Nephron (organoid): Measurements from ENCODE around the gene VSTM2B.

Experiments
- H3K27ac Mint-ChIP-seq, 3 experiments: 2 replicates each; pipeline ENCODE4 v1.8.0; 2020; ENCODE audit warnings: mixed read lengths in 3 of 3, mild to moderate bottlenecking in 2 of 3, moderate library complexity in 1 of 3
- H3K27me3 Mint-ChIP-seq: 2 replicates; pipeline ENCODE4 v1.8.0; 2021; ENCODE audit warnings: low read depth, mild to moderate bottlenecking, moderate library complexity, mixed read lengths
- H3K36me3 Mint-ChIP-seq: 2 replicates; pipeline ENCODE4 v1.8.0; 2020; ENCODE audit warnings: low read depth, mixed read lengths
- H3K4me1 Mint-ChIP-seq: 2 replicates; pipeline ENCODE4 v1.8.0; 2020; ENCODE audit warnings: mixed read lengths
- H3K4me3 Mint-ChIP-seq, 3 experiments: 2 replicates each; pipeline ENCODE4 v1.8.0; 2020; ENCODE audit warnings: mild to moderate bottlenecking in 3 of 3, mixed read lengths in 3 of 3, moderate library complexity in 2 of 3
- H3K9me3 Mint-ChIP-seq: 2 replicates; pipeline ENCODE4 v1.8.0; 2020; ENCODE audit warnings: mixed read lengths
- TF ChIP-seq, protein P1 (sequence below), 3 experiments: fragments of 200-600 bp; sonication (generic); IDR thresholded peaks; one replicate each; pipeline ENCODE4 v1.5.0; 2021; ENCODE audit warnings: antibody characterized with exemption in 3 of 3; ENCODE audit not compliant: unreplicated experiment in 3 of 3

VSTM2B gene

DNA sequence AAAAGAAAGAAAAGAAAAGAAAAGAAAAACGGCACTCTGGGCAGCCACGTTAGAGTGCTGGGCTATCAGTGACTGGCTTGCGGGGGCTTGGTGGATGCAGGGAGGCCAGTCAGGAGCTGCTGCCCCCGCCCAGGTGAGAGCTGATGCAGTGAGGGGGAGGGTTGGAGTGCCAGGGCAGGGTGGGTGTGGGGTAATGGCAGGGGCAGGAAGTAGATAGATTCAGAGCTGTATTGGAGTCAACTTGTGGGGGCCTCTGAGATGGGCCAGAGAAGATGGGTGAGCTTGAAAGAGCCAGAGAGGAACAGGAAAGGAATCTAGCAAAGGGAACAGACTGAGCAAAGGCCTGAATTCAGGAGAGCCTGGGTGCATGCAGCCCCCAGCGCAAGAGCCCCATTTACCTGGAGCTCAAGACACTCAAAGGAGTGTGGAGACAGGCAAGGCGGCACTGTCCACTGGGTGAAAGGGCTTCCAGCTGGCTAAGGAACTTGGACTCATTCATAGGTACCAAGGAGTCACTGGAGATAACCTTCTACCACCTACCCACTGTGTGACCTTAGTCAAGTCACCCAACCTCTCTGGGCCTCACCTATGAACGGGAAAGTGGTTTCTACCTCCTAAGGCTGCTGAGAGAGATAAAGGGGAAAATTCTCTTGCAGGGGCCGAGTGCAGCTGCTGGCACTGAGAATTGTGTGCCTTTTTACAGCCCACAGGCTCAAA, 20.2 kb downstream of the VSTM2B start:
- Mint-ChIP-seq H3K9me3 (no peaks in the 10 kb centered on the region), H3K27me3 (peaks cover 3% of the 10 kb centered on the region), H3K4me1 (no peaks in the 10 kb centered on the region), H3K4me3 (no peak overlapping the region), H3K27ac (no peak overlapping the region), H3K36me3 (no peaks in the 10 kb centered on the region)
- TF ChIP-seq, protein P1, sequence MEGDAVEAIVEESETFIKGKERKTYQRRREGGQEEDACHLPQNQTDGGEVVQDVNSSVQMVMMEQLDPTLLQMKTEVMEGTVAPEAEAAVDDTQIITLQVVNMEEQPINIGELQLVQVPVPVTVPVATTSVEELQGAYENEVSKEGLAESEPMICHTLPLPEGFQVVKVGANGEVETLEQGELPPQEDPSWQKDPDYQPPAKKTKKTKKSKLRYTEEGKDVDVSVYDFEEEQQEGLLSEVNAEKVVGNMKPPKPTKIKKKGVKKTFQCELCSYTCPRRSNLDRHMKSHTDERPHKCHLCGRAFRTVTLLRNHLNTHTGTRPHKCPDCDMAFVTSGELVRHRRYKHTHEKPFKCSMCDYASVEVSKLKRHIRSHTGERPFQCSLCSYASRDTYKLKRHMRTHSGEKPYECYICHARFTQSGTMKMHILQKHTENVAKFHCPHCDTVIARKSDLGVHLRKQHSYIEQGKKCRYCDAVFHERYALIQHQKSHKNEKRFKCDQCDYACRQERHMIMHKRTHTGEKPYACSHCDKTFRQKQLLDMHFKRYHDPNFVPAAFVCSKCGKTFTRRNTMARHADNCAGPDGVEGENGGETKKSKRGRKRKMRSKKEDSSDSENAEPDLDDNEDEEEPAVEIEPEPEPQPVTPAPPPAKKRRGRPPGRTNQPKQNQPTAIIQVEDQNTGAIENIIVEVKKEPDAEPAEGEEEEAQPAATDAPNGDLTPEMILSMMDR (IDR thresholded peaks at IDR 0.05; ENCODE audit: unreplicated experiment in 3 of 3): no peak

DNA sequence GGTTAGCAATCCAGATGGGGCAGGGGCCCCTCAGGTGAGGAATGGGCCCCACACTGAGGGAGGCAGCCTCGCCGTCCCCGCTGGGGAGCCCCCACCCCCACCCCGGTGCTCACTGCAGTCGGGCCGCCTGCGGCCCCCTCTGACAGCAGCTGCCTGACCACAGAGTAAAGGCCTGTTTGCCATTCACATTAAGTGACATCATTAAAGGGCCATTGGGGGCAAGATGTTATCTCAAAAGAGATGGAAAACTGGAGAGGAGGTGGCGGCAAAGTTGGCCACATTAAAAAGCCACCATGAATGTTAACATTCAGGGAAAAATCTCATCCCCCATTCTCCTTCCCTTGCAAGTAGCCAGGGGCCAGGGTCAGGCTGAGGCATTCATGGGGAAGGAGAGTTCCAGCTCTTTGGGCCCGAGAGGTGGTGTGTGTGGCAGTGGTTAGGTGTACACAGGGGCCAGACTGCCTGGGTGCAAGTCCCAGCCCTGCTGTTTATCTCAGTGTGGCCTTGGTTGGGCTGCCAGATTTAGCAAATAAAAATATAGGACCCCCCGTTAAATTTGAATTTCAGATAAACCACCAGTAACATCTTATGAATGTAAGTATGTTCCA, 20.9 kb downstream of the VSTM2B start:
- peaks cover 3% of the 10 kb centered on the region for H3K27me3 Mint-ChIP-seq

DNA sequence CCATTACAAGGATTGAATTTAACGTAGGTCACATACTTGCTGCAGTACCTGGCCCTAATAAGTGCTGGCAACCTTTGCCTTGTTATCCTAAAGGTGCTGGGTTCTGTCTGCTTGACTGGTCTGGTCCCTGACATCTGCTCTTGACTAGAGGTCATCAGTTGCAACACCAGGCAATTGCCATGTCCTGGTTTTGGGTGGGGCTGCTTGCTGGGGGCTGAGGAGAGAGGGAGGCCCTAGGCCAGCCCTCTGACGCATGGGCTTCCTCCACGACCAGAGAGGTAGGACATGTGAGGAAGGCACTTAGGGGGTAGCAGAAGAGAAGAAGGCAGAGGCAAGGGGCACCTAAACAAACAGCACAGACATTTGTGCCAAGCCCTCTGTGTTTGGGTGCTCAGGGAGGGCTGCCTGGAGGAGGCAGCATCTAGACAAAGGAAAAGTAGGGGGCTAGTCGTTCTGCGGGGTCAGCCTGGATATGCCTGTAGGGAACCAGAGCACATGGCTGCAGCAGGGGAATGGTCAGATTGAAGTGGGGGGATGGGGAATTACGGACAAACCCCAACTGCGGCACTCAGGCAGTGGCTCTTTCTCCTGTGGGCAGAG, 21.7 kb downstream of the VSTM2B start:
- TF ChIP-seq, protein P1 (IDR thresholded peaks at IDR 0.05; ENCODE audit: unreplicated experiment in 3 of 3): no peak
- H3K4me1 Mint-ChIP-seq: no peaks in the 10 kb centered on the region

More for the DNA sequence above, 20.9 kb downstream of the VSTM2B start:
- Mint-ChIP-seq H3K9me3 (no peaks in the 10 kb centered on the region), H3K4me3 (no peak overlapping the region), H3K4me1 (no peaks in the 10 kb centered on the region), H3K27ac (no peak overlapping the region), H3K36me3 (no peaks in the 10 kb centered on the region)
- TF ChIP-seq, protein P1 (IDR thresholded peaks at IDR 0.05; ENCODE audit: unreplicated experiment in 3 of 3): no peak

DNA sequence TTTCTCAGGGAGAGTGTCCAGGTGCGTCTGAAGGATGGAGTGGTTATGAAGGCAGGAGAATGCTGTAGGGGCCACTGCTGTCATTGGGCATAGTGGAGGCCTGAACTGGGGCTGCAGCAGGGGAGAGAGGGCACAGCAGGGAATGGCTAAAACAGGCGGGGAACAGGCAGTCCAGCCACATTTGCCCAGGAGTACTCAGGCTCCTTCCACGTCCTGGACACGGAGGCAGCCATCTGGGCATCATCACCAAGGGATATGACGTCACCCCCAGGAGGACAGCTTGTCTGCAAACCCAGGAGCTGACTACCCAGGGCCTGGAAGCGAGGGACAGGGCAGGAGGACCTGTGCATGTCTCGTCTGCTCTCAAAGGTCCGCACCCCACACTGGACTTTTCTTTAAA, 22.2 kb downstream of the VSTM2B start:
- TF ChIP-seq, protein P1 (IDR thresholded peaks at IDR 0.05; ENCODE audit: unreplicated experiment in 3 of 3): no peak
- H3K4me1 Mint-ChIP-seq: no peaks in the 10 kb centered on the region
- H3K9me3 Mint-ChIP-seq: peaks cover 2% of the 10 kb centered on the region
- no peak overlapping the region for H3K27ac Mint-ChIP-seq
- H3K27me3 Mint-ChIP-seq: peaks cover 3% of the 10 kb centered on the region
- H3K36me3 Mint-ChIP-seq: no peaks in the 10 kb centered on the region
- no peak overlapping the region for H3K4me3 Mint-ChIP-seq

More for the DNA sequence above, 21.7 kb downstream of the VSTM2B start:
- Mint-ChIP-seq H3K9me3 (no peaks in the 10 kb centered on the region), H3K27ac (no peak overlapping the region), H3K36me3 (no peaks in the 10 kb centered on the region), H3K27me3 (peaks cover 3% of the 10 kb centered on the region), H3K4me3 (no peak overlapping the region)

DNA sequence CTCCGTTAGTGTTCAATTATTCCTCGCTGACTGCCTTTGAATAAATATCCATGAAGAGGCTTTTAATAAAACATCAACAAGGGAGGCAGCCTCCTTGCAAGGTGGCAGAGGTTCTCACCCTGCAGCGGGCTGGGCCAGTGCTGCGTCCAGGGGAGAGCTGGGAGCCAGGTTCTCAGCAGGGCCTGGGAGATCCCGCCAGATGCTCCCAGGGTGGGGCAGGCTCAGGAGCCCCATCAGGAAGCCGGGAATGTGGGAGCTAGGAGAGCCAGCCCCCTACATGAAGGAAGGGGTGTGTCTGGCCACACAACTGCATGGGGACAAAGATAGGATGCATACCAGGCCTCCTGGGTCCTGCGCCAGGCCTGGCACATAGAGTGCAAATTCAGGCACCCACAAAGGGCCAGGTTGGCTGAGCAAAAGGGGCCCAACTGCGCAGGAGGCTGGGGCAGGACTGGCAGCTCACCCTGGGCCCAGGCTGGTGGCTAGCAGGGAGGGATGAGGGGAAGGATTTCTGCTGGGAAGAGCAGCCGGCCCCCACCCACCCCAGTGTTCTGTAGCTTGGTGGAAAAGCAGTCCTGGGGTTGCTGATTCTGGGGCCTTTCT, 22.8 kb downstream of the VSTM2B start:
- Mint-ChIP-seq H3K9me3 (peaks cover 8% of the 10 kb centered on the region), H3K36me3 (peaks cover 2% of the 10 kb centered on the region), H3K4me3 (no peak overlapping the region), H3K27me3 (peaks cover 3% of the 10 kb centered on the region), H3K4me1 (no peaks in the 10 kb centered on the region), H3K27ac (no peak overlapping the region)
- TF ChIP-seq, protein P1 (IDR thresholded peaks at IDR 0.05; ENCODE audit: unreplicated experiment in 3 of 3): no peak
